Spleen (tissue), 7 donors: ENCODE results near the gene SLC7A8.

Experiments used
- POLR2AphosphoS5 ChIP-seq, 3 donors: sonication (generic); formaldehyde crosslinking; IDR thresholded peaks; one replicate each; pipeline ENCODE4 v1.5.1; 2017; ENCODE audit warnings: antibody characterized with exemption in 3 of 3
- TF ChIP-seq, protein P1 (sequence below), 11 experiments: fragments of 200-600 bp in 7 of 11; fragments of 450-650 bp in 4 of 11; sonication (generic) in 4 of 11; IDR thresholded peaks in 8 of 11; conservative IDR thresholded peaks in 3 of 11; 1 replicate in 7 of 11; 2 replicates in 4 of 11; pipeline versions ENCODE4 v1.4.0 to v1.8.0; 2016 to 2021; ENCODE audit warnings: antibody characterized with exemption in 11 of 11, inconsistent platforms in 4 of 11, mild to moderate bottlenecking in 1 of 11
- donor health status: DM: no; HTN: no; CAD: no; lungs with moderate emphysema.
- donor health status: DM: no; HTN: no; CAD: no.
- donor health status: DM: no; HTN: no; CAD: no.

GRCh38 chr14:23185063-23185462 lies 1.6 kb upstream of the SLC7A8 start:
- TF ChIP-seq, protein P1, sequence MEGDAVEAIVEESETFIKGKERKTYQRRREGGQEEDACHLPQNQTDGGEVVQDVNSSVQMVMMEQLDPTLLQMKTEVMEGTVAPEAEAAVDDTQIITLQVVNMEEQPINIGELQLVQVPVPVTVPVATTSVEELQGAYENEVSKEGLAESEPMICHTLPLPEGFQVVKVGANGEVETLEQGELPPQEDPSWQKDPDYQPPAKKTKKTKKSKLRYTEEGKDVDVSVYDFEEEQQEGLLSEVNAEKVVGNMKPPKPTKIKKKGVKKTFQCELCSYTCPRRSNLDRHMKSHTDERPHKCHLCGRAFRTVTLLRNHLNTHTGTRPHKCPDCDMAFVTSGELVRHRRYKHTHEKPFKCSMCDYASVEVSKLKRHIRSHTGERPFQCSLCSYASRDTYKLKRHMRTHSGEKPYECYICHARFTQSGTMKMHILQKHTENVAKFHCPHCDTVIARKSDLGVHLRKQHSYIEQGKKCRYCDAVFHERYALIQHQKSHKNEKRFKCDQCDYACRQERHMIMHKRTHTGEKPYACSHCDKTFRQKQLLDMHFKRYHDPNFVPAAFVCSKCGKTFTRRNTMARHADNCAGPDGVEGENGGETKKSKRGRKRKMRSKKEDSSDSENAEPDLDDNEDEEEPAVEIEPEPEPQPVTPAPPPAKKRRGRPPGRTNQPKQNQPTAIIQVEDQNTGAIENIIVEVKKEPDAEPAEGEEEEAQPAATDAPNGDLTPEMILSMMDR (IDR thresholded peaks at IDR 0.05 in 8 of 11, conservative IDR thresholded peaks at IDR 0.05 in 3 of 11) = no peak
- TF ChIP-seq POLR2AphosphoS5 (IDR thresholded peaks at IDR 0.05) = no peak
